Right lobe of liver (tissue), 6 donors: ENCODE measurements around the gene KRT85. TPM values are rescaled to one million over a fixed set of nuclear protein-coding genes. Genes with fewer than 3 reads are reported as not detected.

ENCODE experiments used
- ATAC-seq, 4 donors: fragments of 200-7000 bp; cut with Tn5 transposase; one replicate each; pipeline ENCODE4 v1.9.1; 2020; ENCODE audit warnings: mild to moderate bottlenecking in 4 of 4, moderate library complexity in 4 of 4
- DNase-seq, 3 donors: peaks; one replicate each; pipeline ENCODE4 v3.0.0-alpha.2; 2020
- H3K27ac ChIP-seq, 3 donors: fragments of 200-600 bp; one replicate each; pipeline ENCODE4 v1.8.0; 2022
- H3K27me3 ChIP-seq, 2 donors: fragments of 200-600 bp; one replicate each; pipeline ENCODE4 v1.8.0; 2022
- H3K36me3 ChIP-seq, 4 donors: fragments of 200-600 bp; sonication (generic) in 1 of 4; one replicate each; pipeline versions ENCODE4 v1.5.1 to v1.8.0; 2017 to 2022; ENCODE audit warnings: control low read depth in 1 of 4
- H3K4me1 ChIP-seq, 4 donors: fragments of 200-600 bp; sonication (generic) in 1 of 4; one replicate each; pipeline versions ENCODE4 v1.5.1 to v1.8.0; 2017 to 2022; ENCODE audit warnings: control low read depth in 1 of 4
- H3K4me3 ChIP-seq, 3 donors: fragments of 200-600 bp; one replicate each; pipeline ENCODE4 v1.8.0; 2022
- H3K9me3 ChIP-seq, 4 donors: fragments of 200-600 bp; sonication (generic) in 1 of 4; one replicate each; pipeline versions ENCODE4 v1.5.1 to v1.8.0; 2017 to 2022; ENCODE audit warnings: control low read depth in 1 of 4
- POLR2A ChIP-seq: fragments of 450-650 bp; IDR thresholded peaks from one replicate; pipeline ENCODE4 v1.6.1; 2017; ENCODE audit warnings: antibody characterized with exemption, mild to moderate bottlenecking
- WGBS: methylation state at CpG from one replicate; pipeline ENCODE4 v1.1.6; 2018; ENCODE audit warnings: low coverage, low lambda C conversion rate; ENCODE audit not compliant: insufficient coverage; ENCODE audit errors: missing lambda C conversion rate; 5-methylcytosine and 5-hydroxymethylcytosine counted together
- intact Hi-C, 2 donors: fragments of 100-400 bp; cut with DNase I; formaldehyde crosslinking; loops; one replicate each; pipeline versions ENCODE4 v1.11.2 to v1.14.1; 2022
- total RNA-seq, 6 experiments: library from RNA; depleted of rRNA in 2 of 6; stranded (reverse); fragments of >200 nt in 2 of 6; fragmentation: NEBNext Ultra II Directional in 3 of 6; extraction: Animal tissue kit (Norgen Biotek cat#: 25700) in 3 of 6; gene quantifications; one replicate each; pipeline versions ENCODE4 v1.1.0 to v1.2.4, GENCODE V29; 2016 to 2023
- TF ChIP-seq, protein P1 (sequence below), 4 donors: fragments of 200-600 bp in 3 of 4; fragments of 450-650 bp in 1 of 4; IDR thresholded peaks; one replicate each; pipeline versions ENCODE4 v1.5.1 to v1.8.0; 2016 to 2022; ENCODE audit warnings: antibody characterized with exemption in 4 of 4, mild to moderate bottlenecking in 2 of 4
- donor health status: DM: no; HTN: yes; CAD: no.
- donor health status: DM: no; HTN: no; CAD: no.
- donor health status: DM: no; HTN: no; CAD: no.
- donor health status: DM: no; HTN: yes; CAD: no.
- donor health status: DM: no; HTN: yes; CAD: no.

The KRT85 gene
- total RNA-seq, 6 experiments from 2014 or later, result not detected

GRCh38 chr12:52350021-52350620 is 17.2 kb downstream of the KRT85 start:
- no peak for ATAC-seq
- Histone ChIP-seq H3K27me3 (no peaks in the 10 kb centered on the region), H3K4me3 (no peak overlapping the region), H3K9me3 (no peaks in the 10 kb centered on the region), H3K27ac (no peak overlapping the region), H3K36me3 (no peaks in the 10 kb centered on the region), H3K4me1 (peaks cover 0 to 12% (median 0%) of the 10 kb centered on the region in 4 donors)
- DNase-seq, result no peak
- intact Hi-C loops, result no loop called here
- 100% methylated on average over 2 of the region's 8 CpGs for WGBS
- no peak for TF ChIP-seq POLR2A
- TF ChIP-seq, protein P1, sequence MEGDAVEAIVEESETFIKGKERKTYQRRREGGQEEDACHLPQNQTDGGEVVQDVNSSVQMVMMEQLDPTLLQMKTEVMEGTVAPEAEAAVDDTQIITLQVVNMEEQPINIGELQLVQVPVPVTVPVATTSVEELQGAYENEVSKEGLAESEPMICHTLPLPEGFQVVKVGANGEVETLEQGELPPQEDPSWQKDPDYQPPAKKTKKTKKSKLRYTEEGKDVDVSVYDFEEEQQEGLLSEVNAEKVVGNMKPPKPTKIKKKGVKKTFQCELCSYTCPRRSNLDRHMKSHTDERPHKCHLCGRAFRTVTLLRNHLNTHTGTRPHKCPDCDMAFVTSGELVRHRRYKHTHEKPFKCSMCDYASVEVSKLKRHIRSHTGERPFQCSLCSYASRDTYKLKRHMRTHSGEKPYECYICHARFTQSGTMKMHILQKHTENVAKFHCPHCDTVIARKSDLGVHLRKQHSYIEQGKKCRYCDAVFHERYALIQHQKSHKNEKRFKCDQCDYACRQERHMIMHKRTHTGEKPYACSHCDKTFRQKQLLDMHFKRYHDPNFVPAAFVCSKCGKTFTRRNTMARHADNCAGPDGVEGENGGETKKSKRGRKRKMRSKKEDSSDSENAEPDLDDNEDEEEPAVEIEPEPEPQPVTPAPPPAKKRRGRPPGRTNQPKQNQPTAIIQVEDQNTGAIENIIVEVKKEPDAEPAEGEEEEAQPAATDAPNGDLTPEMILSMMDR (IDR thresholded peaks at IDR 0.05), result no peak

DNA sequence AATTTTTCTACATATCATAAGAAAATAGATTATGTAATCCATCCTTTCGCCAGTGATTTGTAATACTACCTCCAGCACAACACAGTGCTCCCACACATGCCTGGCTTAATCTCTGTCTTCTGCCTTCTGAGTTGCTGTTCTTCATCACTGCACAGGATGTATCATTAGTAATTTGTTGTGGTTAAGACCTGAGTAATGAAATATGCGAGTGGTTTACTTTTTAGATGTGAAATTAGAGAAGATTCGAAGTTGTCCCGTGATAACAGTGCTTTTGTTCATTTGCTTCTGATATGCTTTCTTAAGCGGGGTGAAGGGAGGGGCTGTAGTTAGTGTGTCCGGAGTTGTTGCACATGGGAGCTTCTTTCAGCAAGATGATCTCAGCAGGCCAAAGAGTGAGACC is 18.1 kb downstream of the KRT85 start:
- no peak for TF ChIP-seq POLR2A
- TF ChIP-seq, protein P1 (IDR thresholded peaks at IDR 0.05), result no peak
- WGBS, result 76% methylated on average over 6 of the region's 6 CpGs
- DNase-seq, result no peak
- no peaks in the 10 kb centered on the region for H3K27me3 ChIP-seq
- H3K4me3 ChIP-seq, result no peak overlapping the region
- no peaks in the 10 kb centered on the region for H3K9me3 ChIP-seq
- peaks cover 0 to 18% (median 0%) of the 10 kb centered on the region in 4 donors for H3K4me1 ChIP-seq
- intact Hi-C loops, result no loop called here
- no peak for ATAC-seq
- no peak overlapping the region for H3K27ac ChIP-seq
- no peaks in the 10 kb centered on the region for H3K36me3 ChIP-seq

- no peaks in the 10 kb centered on the region for H3K36me3 ChIP-seq
- TF ChIP-seq POLR2A, result no peak
- TF ChIP-seq, protein P1 (IDR thresholded peaks at IDR 0.05), result no peak
- H3K27ac ChIP-seq, result no peak overlapping the region
- intact Hi-C loops, result no loop called here
- DNase-seq (no peak), ATAC-seq (no peak)
- 68% methylated on average over 5 of the region's 16 CpGs for WGBS
- no peak overlapping the region for H3K4me3 ChIP-seq
- H3K4me1 ChIP-seq, result peaks cover 0 to 18% (median 0%) of the 10 kb centered on the region in 4 donors
- H3K9me3 ChIP-seq, result no peaks in the 10 kb centered on the region
- no peaks in the 10 kb centered on the region for H3K27me3 ChIP-seq
These were observed 19.4 kb downstream of the KRT85 start for GRCh38 chr12:52347551-52348510.

GRCh38 chr12:52347016-52347415 is 20.3 kb downstream of the KRT85 start:
- peaks cover 0 to 15% (median 0%) of the 10 kb centered on the region in 4 donors for H3K4me1 ChIP-seq
- no peak overlapping the region for H3K27ac ChIP-seq
- 53% methylated on average over 3 of the region's 9 CpGs for WGBS
- H3K9me3 ChIP-seq, result no peaks in the 10 kb centered on the region
- H3K27me3 ChIP-seq, result no peaks in the 10 kb centered on the region
- DNase-seq, result no peak
- TF ChIP-seq, protein P1 (IDR thresholded peaks at IDR 0.05), result no peak
- no peak for TF ChIP-seq POLR2A
- H3K36me3 ChIP-seq, result no peaks in the 10 kb centered on the region
- intact Hi-C loops, result no loop called here
- ATAC-seq, result no peak
- H3K4me3 ChIP-seq, result no peak overlapping the region
